GM21526 (cell line): ENCODE data around the gene PBX3.

Experiments used
- ATAC-seq: cut with Tn5 transposase; IDR thresholded peaks from one replicate; pipeline ENCODE4 v1.9.1; 2021; ENCODE audit warnings: moderate library complexity; ENCODE audit not compliant: unreplicated experiment, low FRiP score

The PBX3 gene

GRCh38 chr9:125932012-125932411 lies 184.8 kb downstream of the PBX3 start:
- no peak for ATAC-seq

DNA sequence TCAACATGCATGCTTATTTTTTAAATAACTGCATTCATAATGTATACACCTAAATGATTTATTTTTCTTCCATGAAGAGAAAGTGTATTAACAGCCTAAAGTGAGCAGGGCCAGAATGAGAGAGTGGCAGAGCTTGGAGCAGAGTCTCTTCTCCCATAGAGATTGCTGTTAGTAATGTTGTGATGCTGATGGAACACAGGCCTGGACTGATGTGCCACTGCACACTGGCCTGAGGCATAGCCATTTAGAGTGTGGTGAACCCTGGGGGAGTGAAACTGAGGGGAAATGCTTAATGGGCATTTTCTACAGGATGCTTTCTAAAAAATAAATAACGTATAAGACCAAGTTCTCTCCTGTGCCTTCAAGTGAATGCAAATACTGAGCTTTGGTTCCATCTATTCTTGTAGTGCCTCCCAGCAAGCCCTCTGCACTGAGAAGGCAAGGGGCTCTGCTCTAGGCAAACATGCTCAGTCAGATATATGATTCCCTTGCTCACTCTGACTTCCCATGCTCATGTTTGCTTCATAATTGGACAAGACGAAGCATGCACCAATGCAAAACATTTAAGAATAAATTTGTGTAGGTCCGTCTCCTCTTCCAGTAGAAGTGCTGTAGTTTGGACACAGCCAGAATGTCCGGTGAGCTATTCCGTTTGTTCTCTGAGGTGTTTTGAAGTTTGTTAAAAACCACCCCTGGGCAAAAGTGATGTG lies 185.7 kb downstream of the PBX3 start:
- no peak for ATAC-seq

GRCh38 chr9:125942125-125942524 lies 195.0 kb downstream of the PBX3 start:
- no peak for ATAC-seq

- no peak for ATAC-seq
Observed at GRCh38 chr9:125943831-125944230, 196.7 kb downstream of the PBX3 start.

DNA sequence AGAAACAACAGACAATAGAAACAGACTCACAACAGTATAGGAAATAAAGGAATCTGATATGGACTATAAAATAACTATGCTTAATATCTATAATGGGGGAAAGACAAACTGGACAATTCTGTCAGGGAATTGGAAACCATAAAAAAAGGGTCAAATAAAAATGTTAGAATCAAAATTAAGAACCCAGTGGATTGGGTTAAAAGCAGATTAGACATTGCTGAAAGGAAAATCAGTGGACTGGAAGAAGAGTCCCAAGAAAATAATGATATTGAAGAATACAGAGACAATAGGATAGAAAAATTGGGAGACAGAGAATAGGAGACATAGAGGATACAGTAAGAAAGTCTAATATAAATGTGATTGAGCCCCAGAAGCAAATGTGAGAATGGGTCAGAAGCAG lies 199.2 kb downstream of the PBX3 start:
- no peak for ATAC-seq

DNA sequence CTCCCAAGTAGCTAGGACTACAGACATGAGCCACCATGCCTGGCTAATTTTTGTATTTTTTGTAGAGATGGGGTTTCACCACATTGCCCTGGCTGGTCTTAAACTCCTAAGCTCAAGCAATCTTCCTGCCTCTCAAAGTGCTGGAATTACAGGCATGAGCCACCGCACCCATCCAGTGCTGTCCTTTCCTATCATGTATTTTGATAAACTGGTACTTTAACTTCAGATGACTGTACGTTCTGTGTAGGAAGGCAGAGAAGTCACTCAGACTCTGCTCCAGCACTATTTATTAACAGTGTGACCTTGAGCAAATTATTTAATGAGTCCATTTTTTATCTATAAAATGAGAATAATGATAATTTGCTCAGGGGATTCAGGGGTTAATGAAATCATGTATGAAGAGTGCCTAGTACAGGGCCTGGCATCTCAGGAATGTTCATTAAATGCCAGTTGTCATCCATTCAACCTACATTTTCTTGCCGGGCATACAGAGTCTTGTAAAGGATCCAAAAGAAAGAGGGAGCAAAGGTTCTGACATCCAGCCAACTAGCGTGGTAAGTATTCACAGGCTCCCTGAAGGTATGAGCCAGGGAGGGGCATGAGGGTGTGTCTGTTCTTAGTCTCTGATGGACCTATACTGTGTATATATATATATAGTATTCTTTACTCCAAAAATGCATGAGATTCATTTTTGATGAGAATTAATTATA lies 201.9 kb downstream of the PBX3 start:
- ATAC-seq = no peak

DNA sequence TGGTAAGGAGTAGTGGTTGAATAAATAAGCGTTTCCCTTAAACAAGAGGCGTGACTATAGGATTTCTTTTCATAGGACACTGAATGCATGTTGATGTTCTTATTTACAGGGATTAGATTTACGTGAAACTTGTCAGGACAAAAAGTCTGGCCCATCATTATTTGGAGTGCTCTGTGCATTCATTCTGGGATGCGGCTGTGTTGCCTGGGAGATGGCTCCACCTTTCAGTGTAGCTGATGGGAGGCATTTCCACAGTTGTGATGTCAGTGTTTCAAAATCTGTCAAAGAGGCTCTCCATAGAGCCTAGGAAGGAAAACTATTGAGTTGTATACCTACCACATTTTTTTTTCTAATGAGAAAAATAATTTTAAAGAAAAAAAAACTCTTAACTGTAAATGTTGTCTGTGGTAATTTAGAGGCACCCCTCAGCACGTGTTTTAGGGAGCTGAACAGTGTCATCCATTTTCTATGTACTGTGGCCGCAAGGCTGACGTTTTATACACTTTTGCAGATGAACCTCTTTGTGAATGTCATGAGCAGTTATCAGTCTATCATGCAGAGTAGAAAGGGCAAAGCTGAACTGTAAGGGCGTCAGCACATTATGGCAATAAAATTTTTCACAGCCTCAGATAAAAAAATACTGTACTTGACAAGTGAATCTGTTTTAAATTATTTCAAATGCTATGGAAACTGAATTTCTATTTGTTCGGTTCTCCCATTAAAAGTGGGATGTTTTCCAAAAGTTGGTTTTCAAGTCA lies 202.7 kb downstream of the PBX3 start:
- no peak for ATAC-seq

DNA sequence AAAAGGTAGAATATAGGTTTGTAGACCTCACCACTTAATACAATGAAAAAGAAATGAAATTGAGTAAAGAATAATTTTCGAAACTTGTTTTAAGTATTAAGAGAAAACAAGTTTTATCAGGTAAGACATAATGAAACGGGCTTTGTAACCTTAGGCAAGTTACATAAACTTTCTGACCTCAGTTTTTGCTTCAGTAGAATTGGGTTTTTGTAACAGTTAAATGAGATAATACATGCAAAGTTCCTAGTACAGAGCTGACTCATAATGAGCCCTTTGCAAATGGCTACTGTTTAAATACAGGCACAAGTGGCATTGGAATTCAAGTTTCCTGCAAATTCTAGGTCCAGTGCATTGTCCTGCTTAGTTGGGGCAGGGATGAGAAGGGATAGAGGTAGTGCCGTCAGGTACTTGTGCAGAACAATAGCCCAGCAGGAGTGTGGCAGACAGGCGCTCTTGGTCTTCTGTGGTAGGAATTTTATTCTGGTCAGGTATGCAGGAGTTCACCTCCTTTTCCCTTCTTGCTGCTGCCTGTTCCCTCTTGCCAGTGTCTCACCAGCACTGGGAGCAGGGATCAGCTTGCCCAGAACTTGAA lies 203.8 kb downstream of the PBX3 start:
- ATAC-seq = no peak

GRCh38 chr9:125953314-125954019 lies 206.3 kb downstream of the PBX3 start:
- no peak for ATAC-seq

DNA sequence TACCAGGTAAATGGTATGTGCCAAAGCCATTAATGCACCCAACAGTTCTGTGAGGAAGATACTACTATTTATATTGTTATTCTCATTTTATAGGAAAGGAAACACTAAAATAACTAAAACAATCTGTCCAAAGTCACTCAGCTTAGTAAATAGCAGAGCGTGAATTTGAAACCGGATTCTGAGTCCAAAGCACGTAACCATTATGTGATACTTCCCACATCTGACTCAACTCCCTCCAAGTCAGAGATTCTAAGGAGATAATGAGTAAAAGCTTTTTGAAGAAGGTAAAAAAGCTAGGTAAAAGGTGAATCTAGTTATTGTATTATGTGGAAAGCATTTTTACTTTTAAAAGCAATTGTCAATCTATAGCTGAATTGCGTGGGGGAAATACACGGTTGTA lies 208.9 kb downstream of the PBX3 start:
- ATAC-seq = no peak

DNA sequence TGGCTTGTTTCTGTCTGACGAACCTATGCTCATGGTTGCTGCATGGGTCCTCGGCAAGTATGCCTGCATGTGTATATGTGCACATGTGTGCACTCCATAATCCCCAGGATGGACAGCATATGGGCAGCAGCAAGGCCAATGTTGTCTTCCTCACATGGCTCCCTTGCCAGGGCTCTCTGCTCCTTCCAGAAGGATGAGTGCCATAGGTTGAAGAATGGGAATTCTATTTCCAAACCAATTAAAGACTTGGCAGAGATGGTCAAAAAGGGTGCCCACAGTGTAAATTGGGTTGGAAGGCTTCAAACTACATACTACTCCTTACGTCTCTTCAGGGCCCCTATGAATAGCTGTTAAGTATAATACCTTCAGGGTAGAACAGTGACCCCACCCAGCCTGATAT lies 212.1 kb downstream of the PBX3 start:
- ATAC-seq = no peak

- no peak for ATAC-seq
Observed at GRCh38 chr9:125959951-125960619, 212.9 kb downstream of the PBX3 start.

DNA sequence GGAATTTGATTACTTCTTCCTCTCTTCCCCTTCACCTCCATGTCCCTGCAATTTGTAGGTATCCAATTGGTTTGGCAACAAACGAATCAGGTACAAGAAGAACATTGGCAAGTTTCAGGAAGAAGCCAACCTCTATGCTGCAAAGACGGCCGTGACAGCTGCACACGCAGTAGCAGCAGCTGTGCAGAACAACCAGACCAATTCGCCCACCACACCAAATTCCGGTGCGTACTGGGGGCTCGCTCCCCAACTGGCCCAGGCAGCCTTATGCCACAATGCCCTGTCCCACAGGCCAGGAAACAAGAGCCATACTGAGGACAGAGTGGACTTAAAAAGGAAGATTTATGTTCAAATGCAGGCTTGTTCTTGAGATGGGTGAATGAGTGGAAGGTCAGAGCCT lies 213.5 kb downstream of the PBX3 start:
- no peak for ATAC-seq

DNA sequence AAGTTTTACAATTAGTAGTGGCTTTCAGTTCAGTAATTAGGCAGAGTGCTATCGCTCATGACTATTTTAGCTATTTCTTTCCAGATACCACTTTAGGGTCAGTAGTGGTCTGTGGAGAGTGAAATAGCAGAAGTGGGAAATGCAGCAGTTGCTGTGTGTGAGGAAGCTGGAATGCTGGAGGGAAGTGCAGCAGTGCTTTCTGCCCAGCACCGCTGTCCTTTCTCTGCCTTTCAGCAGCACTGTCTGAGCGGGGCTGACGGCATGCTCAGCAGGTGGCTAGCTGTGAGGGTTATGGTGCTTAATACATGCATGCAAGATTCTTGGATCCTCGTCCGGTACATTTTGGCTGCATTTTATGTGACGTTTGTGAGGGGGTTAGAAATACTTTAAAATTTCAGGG lies 213.9 kb downstream of the PBX3 start:
- ATAC-seq = no peak

- no peak for ATAC-seq
Observed at GRCh38 chr9:125963932-125964331, 216.8 kb downstream of the PBX3 start.

DNA sequence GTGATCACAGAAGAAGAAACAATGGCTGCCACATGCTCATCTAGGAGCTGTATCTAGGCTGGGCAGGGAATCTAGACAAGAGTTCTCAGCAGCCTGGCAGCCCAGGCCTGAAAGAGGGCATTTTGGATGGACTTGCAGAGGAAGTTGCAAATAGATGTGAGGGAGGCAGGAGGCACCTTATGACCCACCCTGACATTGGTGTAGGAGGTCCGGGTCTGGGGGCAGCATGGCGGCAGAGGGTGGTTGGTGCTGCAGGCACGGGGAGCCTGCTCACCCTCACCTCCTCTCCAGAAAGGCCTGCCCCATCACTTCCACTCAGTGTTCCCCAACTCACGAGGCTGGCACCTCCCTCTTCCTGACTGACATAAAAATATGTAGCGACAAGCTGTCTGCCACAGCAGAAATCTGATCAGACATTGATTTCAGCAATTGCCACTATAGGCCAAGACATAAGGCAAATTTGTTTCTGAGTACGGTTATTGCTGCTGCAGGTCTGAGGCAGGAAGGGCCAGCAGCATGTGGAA lies 217.6 kb downstream of the PBX3 start:
- ATAC-seq = no peak

DNA sequence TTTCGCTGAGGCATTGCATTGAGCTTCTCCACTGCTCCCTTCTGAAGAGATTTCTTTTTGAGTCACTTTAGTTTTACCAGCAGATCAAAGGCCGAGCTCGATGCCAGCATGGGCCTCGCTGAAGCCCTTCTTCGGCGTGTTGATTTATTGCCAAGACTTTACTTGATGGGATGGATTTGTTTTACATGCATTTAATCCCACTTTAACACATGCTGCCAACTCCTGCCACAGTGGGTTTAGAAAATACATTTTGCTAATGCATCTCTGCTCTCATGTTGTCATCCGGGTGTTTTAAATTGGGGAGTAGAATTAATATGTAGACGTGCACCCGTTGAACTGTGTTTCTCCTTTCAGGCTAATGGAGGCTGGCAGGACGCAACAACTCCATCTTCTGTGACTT lies 218.3 kb downstream of the PBX3 start:
- ATAC-seq = no peak

DNA sequence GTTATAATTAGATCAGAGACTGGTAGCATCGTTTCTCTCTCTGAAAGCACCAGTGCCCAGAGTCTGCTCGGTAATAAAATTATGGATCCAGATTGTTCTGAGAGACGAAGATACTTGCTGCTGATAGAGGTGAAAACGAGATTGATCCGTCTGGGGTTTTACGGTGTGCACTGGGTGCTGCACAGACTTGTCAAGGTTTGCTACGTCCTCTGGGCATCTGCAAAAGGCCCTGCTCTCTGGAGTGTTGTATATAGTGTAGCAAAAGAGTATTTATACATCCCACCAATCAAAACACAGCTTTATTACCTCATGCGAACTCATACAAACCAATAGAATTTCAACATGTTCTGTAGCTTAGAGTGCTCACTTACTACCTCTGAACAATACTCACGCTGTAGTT lies 219.3 kb downstream of the PBX3 start:
- no peak for ATAC-seq

GRCh38 chr9:125966959-125967711 lies 220.0 kb downstream of the PBX3 start:
- ATAC-seq = no peak
